Activated CD8-positive, alpha-beta T cell treated with anti-CD3 and anti-CD28 coated beads, Interleukin-2, amount 10 ng/mL, durations not matched to agents 7 days and 5 days (primary cell): ENCODE results near the gene CBY3. TPM values are rescaled to one million over a fixed set of nuclear protein-coding genes. Genes with fewer than 3 reads are reported as not detected.
"Not testable (repeated sequence)": the region's sequence is repeated elsewhere in the genome, so short reads cannot be mapped to it uniquely, and the experiment has no call there.

Source experiments
- ATAC-seq: fragments of 150-1000 bp; cut with Tn5 transposase; one replicate; pipeline ENCODE4 v1.10.0; 2021; ENCODE audit warnings: moderate library complexity
- CTCF ChIA-PET: fragments of 350-600 bp; sonication (Branson Sonifier 250); formaldehyde crosslinking; loops from one replicate; lab custom pipeline; 2021; ENCODE audit warnings: antibody characterized with exemption; lab: Charles Lee
- POLR2A ChIA-PET: fragments of 350-600 bp; sonication (Branson Sonifier 250); formaldehyde crosslinking; loops from one replicate; lab custom pipeline; 2021; ENCODE audit warnings: antibody characterized with exemption; lab: Charles Lee
- DNase-seq: peaks from one replicate; pipeline ENCODE4 v3.0.0-alpha.2; 2020
- H3K27ac Mint-ChIP-seq: one replicate; pipeline ENCODE4 v1.8.0; 2021; ENCODE audit warnings: mild to moderate bottlenecking, mixed read lengths
- H3K27me3 Mint-ChIP-seq: one replicate; pipeline ENCODE4 v1.8.0; 2021; ENCODE audit warnings: low read depth, mixed read lengths
- H3K36me3 Mint-ChIP-seq: one replicate; pipeline ENCODE4 v1.8.0; 2021; ENCODE audit warnings: low read depth, mixed read lengths
- H3K4me1 Mint-ChIP-seq: one replicate; pipeline ENCODE4 v1.8.0; 2021; ENCODE audit warnings: low read depth, mixed read lengths
- H3K4me3 Mint-ChIP-seq: one replicate; pipeline ENCODE4 v1.8.0; 2021; ENCODE audit warnings: mild to moderate bottlenecking, mixed read lengths
- H3K9me3 Mint-ChIP-seq: one replicate; pipeline ENCODE4 v1.8.0; 2022; ENCODE audit warnings: mixed read lengths; ENCODE audit not compliant: insufficient read depth
- total RNA-seq, 2 experiments: library from RNA; stranded (reverse); gene quantifications; one replicate each; pipeline ENCODE4 v1.2.3, GENCODE V29; 2021

Gene CBY3
- total RNA-seq, 2 experiments from 2014 or later = 0.55 TPM; not detected in 1

- H3K4me1 Mint-ChIP-seq = no peaks in the 10 kb centered on the region
- H3K36me3 Mint-ChIP-seq = no peaks in the 10 kb centered on the region
- peak; percentile 74 for ATAC-seq
- H3K27ac Mint-ChIP-seq = peak overlapping the region; percentile 13
- no peaks in the 10 kb centered on the region for H3K27me3 Mint-ChIP-seq
- CTCF ChIA-PET = interaction anchor here (0.6 to 1.1 kb wide), 2 partner anchors 12 to 40 kb away, joined by 3 to 5 read pairs; partner anchors contain the start of gene CBY3
- no peak overlapping the region for H3K4me3 Mint-ChIP-seq
- H3K9me3 Mint-ChIP-seq = no peaks in the 10 kb centered on the region
- peak; percentile 43 for DNase-seq
- POLR2A ChIA-PET = interaction anchor here (2.1 kb wide), 1 partner anchor 9 kb away, joined by 5 read pairs; no protein-coding TSS in a partner anchor
Observed at GRCh38 chr5:179668391-179668790, 12.4 kb downstream of the CBY3 start.

GRCh38 chr5:179661647-179662046 lies 19.2 kb downstream of the CBY3 start:
- CTCF ChIA-PET, DNase-seq, H3K9me3 Mint-ChIP-seq, H3K36me3 Mint-ChIP-seq, H3K4me1 Mint-ChIP-seq, H3K27ac Mint-ChIP-seq, ATAC-seq, H3K4me3 Mint-ChIP-seq, POLR2A ChIA-PET, H3K27me3 Mint-ChIP-seq: not testable (repeated sequence)

- DNase-seq, H3K27me3 Mint-ChIP-seq, H3K36me3 Mint-ChIP-seq, H3K4me1 Mint-ChIP-seq, H3K9me3 Mint-ChIP-seq, H3K27ac Mint-ChIP-seq, CTCF ChIA-PET: not testable (repeated sequence)
- peak; percentile 81 for ATAC-seq
- POLR2A ChIA-PET = interaction anchor here (1.3 kb wide), 1 partner anchor 35 kb away, joined by 6 read pairs; the partner anchor contains the start of gene HNRNPH1
- H3K4me3 Mint-ChIP-seq = peak overlapping the region; percentile 81
Observed at GRCh38 chr5:179658179-179658856, 22.5 kb downstream of the CBY3 start.

- peak; percentile 99 for ATAC-seq
- CTCF ChIA-PET, H3K9me3 Mint-ChIP-seq, POLR2A ChIA-PET, H3K27me3 Mint-ChIP-seq, H3K27ac Mint-ChIP-seq, H3K4me1 Mint-ChIP-seq, DNase-seq, H3K36me3 Mint-ChIP-seq: not testable (repeated sequence)
- H3K4me3 Mint-ChIP-seq = peak overlapping the region; percentile 81
Observed at GRCh38 chr5:179657302-179658178, 23.3 kb downstream of the CBY3 start.

- CTCF ChIA-PET, H3K4me1 Mint-ChIP-seq, POLR2A ChIA-PET, H3K36me3 Mint-ChIP-seq, H3K27me3 Mint-ChIP-seq, ATAC-seq, DNase-seq, H3K9me3 Mint-ChIP-seq, H3K4me3 Mint-ChIP-seq, H3K27ac Mint-ChIP-seq: not testable (repeated sequence)
Observed at GRCh38 chr5:179653135-179653534, 27.7 kb downstream of the CBY3 start.

GRCh38 chr5:179650245-179650644 lies 30.6 kb downstream of the CBY3 start:
- H3K4me3 Mint-ChIP-seq, H3K27me3 Mint-ChIP-seq, H3K9me3 Mint-ChIP-seq, H3K4me1 Mint-ChIP-seq, ATAC-seq, H3K36me3 Mint-ChIP-seq, H3K27ac Mint-ChIP-seq, CTCF ChIA-PET, DNase-seq: not testable (repeated sequence)
- POLR2A ChIA-PET = interaction anchor here (0.6 kb wide), 1 partner anchor 34 kb away, joined by 3 read pairs; no protein-coding TSS in a partner anchor

GRCh38 chr5:179649166-179649703 lies 31.6 kb downstream of the CBY3 start:
- H3K27ac Mint-ChIP-seq, ATAC-seq, CTCF ChIA-PET, H3K4me3 Mint-ChIP-seq, H3K4me1 Mint-ChIP-seq, H3K9me3 Mint-ChIP-seq, H3K27me3 Mint-ChIP-seq, DNase-seq, H3K36me3 Mint-ChIP-seq, POLR2A ChIA-PET: not testable (repeated sequence)

- DNase-seq (no peak), ATAC-seq (no peak)
- Mint-ChIP-seq H3K9me3 (no peaks in the 10 kb centered on the region), H3K36me3 (no peaks in the 10 kb centered on the region), H3K27me3 (no peaks in the 10 kb centered on the region), H3K4me1 (no peaks in the 10 kb centered on the region), H3K27ac (no peak overlapping the region), H3K4me3 (no peak overlapping the region)
- POLR2A ChIA-PET = no interaction called here
- CTCF ChIA-PET = no interaction called here
Observed at GRCh38 chr5:179648410-179648809, 32.4 kb downstream of the CBY3 start.

- H3K4me1 Mint-ChIP-seq, H3K27ac Mint-ChIP-seq, H3K4me3 Mint-ChIP-seq, ATAC-seq, DNase-seq, H3K36me3 Mint-ChIP-seq, H3K27me3 Mint-ChIP-seq, POLR2A ChIA-PET, CTCF ChIA-PET, H3K9me3 Mint-ChIP-seq: not testable (repeated sequence)
Observed at GRCh38 chr5:179644766-179645165, 36.1 kb downstream of the CBY3 start.

GRCh38 chr5:179643141-179643920 lies 37.5 kb downstream of the CBY3 start:
- H3K27ac Mint-ChIP-seq, POLR2A ChIA-PET, ATAC-seq: not testable (repeated sequence)

GRCh38 chr5:179642626-179643025 lies 38.2 kb downstream of the CBY3 start:
- CTCF ChIA-PET, H3K4me3 Mint-ChIP-seq, DNase-seq, H3K36me3 Mint-ChIP-seq, ATAC-seq, H3K27me3 Mint-ChIP-seq, H3K4me1 Mint-ChIP-seq, POLR2A ChIA-PET, H3K9me3 Mint-ChIP-seq: not testable (repeated sequence)
- H3K27ac Mint-ChIP-seq = peak overlapping the region; percentile 25

More at GRCh38 chr5:179643141-179643920, 37.5 kb downstream of the CBY3 start:
- H3K36me3 Mint-ChIP-seq, H3K27me3 Mint-ChIP-seq, H3K4me3 Mint-ChIP-seq, H3K9me3 Mint-ChIP-seq, CTCF ChIA-PET, DNase-seq, H3K4me1 Mint-ChIP-seq: not testable (repeated sequence)
